ENCODE measurements around the gene KATNB1.

- no peak for TF ChIP-seq CTCF (IDR thresholded peaks at IDR 0.05; ENCODE audit: control extremely low read depth in 1 of 3, insufficient read depth in 1 of 3, low read depth in 1 of 3, low read length in 3 of 3)
- no peak for TF ChIP-seq TAF1 (IDR thresholded peaks at IDR 0.05; ENCODE audit: low read depth, low read length)
- no peak for TF ChIP-seq POU5F1 (IDR thresholded peaks at IDR 0.05; ENCODE audit: low read depth, low read length)
- no peak for TF ChIP-seq POLR2A (IDR thresholded peaks at IDR 0.05; ENCODE audit: control extremely low read depth in 1 of 2, low read depth in 2 of 2, low read length in 2 of 2)
- TF ChIP-seq EGR1 (IDR thresholded peaks at IDR 0.05; ENCODE audit: borderline replicate concordance, low read depth, low read length) = no peak
- no peak for TF ChIP-seq RAD21 (IDR thresholded peaks at IDR 0.05 in 1 of 2, conservative IDR thresholded peaks at IDR 0.05 in 1 of 2; ENCODE audit: low read depth in 2 of 2, low read length in 2 of 2)
- no peak for TF ChIP-seq SAP30 (IDR thresholded peaks at IDR 0.05; ENCODE audit: insufficient read depth, insufficient replicate concordance, low read length)
- TF ChIP-seq USF2 (IDR thresholded peaks at IDR 0.05; ENCODE audit: low read length) = no peak
- no peak for TF ChIP-seq GABPA (IDR thresholded peaks at IDR 0.05; ENCODE audit: borderline replicate concordance, insufficient read depth, low read length)
Measured at GRCh38 chr16:57750796-57751538, 15.4 kb downstream of the KATNB1 start.

Data from H1 (cell line).